Activated naive CD4-positive, alpha-beta T cell treated with anti-CD3 and anti-CD28 coated beads, Interleukin-2, amount 50 U/mL, for 72 hours (primary cell): ENCODE results near the gene POLK. TPM values are rescaled to one million over a fixed set of nuclear protein-coding genes. Genes with fewer than 3 reads are reported as not detected.
A peak's percentile ranks its signal among the peaks of the same experiment; 100 is the strongest.
"Not testable (repeated sequence)": the region's sequence is repeated elsewhere in the genome, so short reads cannot be mapped to it uniquely, and the experiment has no call there.

Source experiments
- ATAC-seq, 2 donors: fragments of 150-1000 bp; cut with Tn5 transposase; 2 replicates each; pipeline ENCODE4 v1.10.0; 2021; ENCODE audit warnings: mild to moderate bottlenecking in 2 of 2, moderate library complexity in 2 of 2
- DNase-seq, 2 donors: peaks; one replicate each; pipeline ENCODE4 v3.0.0; 2021 to 2022; ENCODE audit warnings: low spot score in 2 of 2
- H3K27ac Mint-ChIP-seq, 2 donors: one replicate each; pipeline ENCODE4 v1.8.0; 2022; ENCODE audit warnings: mild to moderate bottlenecking in 2 of 2, mixed read lengths in 2 of 2
- H3K36me3 Mint-ChIP-seq, 2 donors: one replicate each; pipeline ENCODE4 v1.8.0; 2022; ENCODE audit warnings: mixed read lengths in 2 of 2
- H3K9me3 Mint-ChIP-seq, 2 donors: one replicate each; pipeline ENCODE4 v1.8.0; 2022; ENCODE audit warnings: mixed read lengths in 2 of 2
- total RNA-seq, 2 donors: library from RNA; stranded (reverse); gene quantifications; one replicate each; pipeline ENCODE4 v1.2.3, GENCODE V29; 2022

Gene POLK
- total RNA-seq, 2 donors from 2014 or later, result 35.4 to 44.7 TPM

- H3K27ac Mint-ChIP-seq, result peak overlapping the region; percentile 48 to 75
- ATAC-seq, result no peak
- H3K9me3 Mint-ChIP-seq, result peaks cover 0 to 14% of the 10 kb centered on the region in 2 donors
- DNase-seq, result no peak
- H3K36me3 Mint-ChIP-seq, result peaks cover 15 to 38% of the 10 kb centered on the region in 2 donors
Observed at GRCh38 chr5:75524591-75524990, 12.9 kb downstream of the POLK start.

- H3K9me3 Mint-ChIP-seq, result peaks cover 0 to 9% of the 10 kb centered on the region in 2 donors
- peak overlapping the region; percentile 23 to 75 for H3K27ac Mint-ChIP-seq
- DNase-seq (no peak), ATAC-seq (no peak)
- peaks cover 15 to 30% of the 10 kb centered on the region in 2 donors for H3K36me3 Mint-ChIP-seq
Observed at GRCh38 chr5:75525344-75525743, 13.7 kb downstream of the POLK start.

- DNase-seq (no peak), ATAC-seq (peak in 1 of 2 donors; percentile 29)
- Mint-ChIP-seq H3K27ac (no peak overlapping the region), H3K36me3 (peaks cover 9 to 23% of the 10 kb centered on the region in 2 donors), H3K9me3 (peaks cover 0 to 4% of the 10 kb centered on the region in 2 donors)
Observed at GRCh38 chr5:75526070-75526469, 14.4 kb downstream of the POLK start.

GRCh38 chr5:75529185-75529584, 17.5 kb downstream of the POLK start:
- no peak for DNase-seq
- peaks cover 13 to 34% of the 10 kb centered on the region in 2 donors for H3K36me3 Mint-ChIP-seq
- H3K27ac Mint-ChIP-seq, result no peak overlapping the region
- peaks cover 0 to 8% of the 10 kb centered on the region in 2 donors for H3K9me3 Mint-ChIP-seq
- ATAC-seq, result no peak

- no peak for DNase-seq
- no peak overlapping the region for H3K27ac Mint-ChIP-seq
- peaks cover 33 to 56% of the 10 kb centered on the region in 2 donors for H3K36me3 Mint-ChIP-seq
- no peak for ATAC-seq
- H3K9me3 Mint-ChIP-seq, result peaks cover 10 to 17% of the 10 kb centered on the region in 2 donors
Observed at GRCh38 chr5:75532190-75532589, 20.5 kb downstream of the POLK start.

- not testable (repeated sequence) for DNase-seq, H3K27ac Mint-ChIP-seq, ATAC-seq
- Mint-ChIP-seq H3K36me3 (peaks cover 33 to 51% of the 10 kb centered on the region in 2 donors), H3K9me3 (peaks cover 10 to 17% of the 10 kb centered on the region in 2 donors)
Observed at GRCh38 chr5:75533716-75534115, 22.0 kb downstream of the POLK start.

- peaks cover 33 to 45% of the 10 kb centered on the region in 2 donors for H3K36me3 Mint-ChIP-seq
- H3K27ac Mint-ChIP-seq, result no peak overlapping the region
- ATAC-seq (no peak), DNase-seq (no peak)
- H3K9me3 Mint-ChIP-seq, result peaks cover 10 to 17% of the 10 kb centered on the region in 2 donors
Observed at GRCh38 chr5:75534734-75535133, 23.0 kb downstream of the POLK start.

GRCh38 chr5:75536147-75536546, 24.5 kb downstream of the POLK start:
- H3K36me3 Mint-ChIP-seq, result peaks cover 33 to 45% of the 10 kb centered on the region in 2 donors
- H3K9me3 Mint-ChIP-seq, result peaks cover 10 to 17% of the 10 kb centered on the region in 2 donors
- DNase-seq (no peak), ATAC-seq (no peak)
- peak overlapping the region in 1 of 2 donors; percentile 77 for H3K27ac Mint-ChIP-seq

GRCh38 chr5:75536694-75537360, 25.1 kb downstream of the POLK start:
- Mint-ChIP-seq H3K9me3 (peaks cover 10 to 17% of the 10 kb centered on the region in 2 donors), H3K27ac (peak overlapping the region in 1 of 2 donors; percentile 77), H3K36me3 (peaks cover 33 to 43% of the 10 kb centered on the region in 2 donors)
- ATAC-seq (no peak), DNase-seq (no peak)

GRCh38 chr5:75538211-75538610, 26.5 kb downstream of the POLK start:
- Mint-ChIP-seq H3K36me3 (peaks cover 25 to 31% of the 10 kb centered on the region in 2 donors), H3K27ac (peak overlapping the region in 1 of 2 donors; percentile 69), H3K9me3 (peaks cover 10 to 14% of the 10 kb centered on the region in 2 donors)
- ATAC-seq, result no peak
- no peak for DNase-seq

GRCh38 chr5:75545131-75545530, 33.4 kb downstream of the POLK start:
- no peak for DNase-seq
- ATAC-seq, result no peak

GRCh38 chr5:75546830-75547229, 35.1 kb downstream of the POLK start:
- ATAC-seq (no peak), DNase-seq (no peak)
- Mint-ChIP-seq H3K9me3 (no peaks in the 10 kb centered on the region), H3K27ac (no peak overlapping the region), H3K36me3 (peaks cover 5 to 25% of the 10 kb centered on the region in 2 donors)

More at GRCh38 chr5:75545131-75545530, 33.4 kb downstream of the POLK start:
- Mint-ChIP-seq H3K9me3 (no peaks in the 10 kb centered on the region), H3K27ac (no peak overlapping the region), H3K36me3 (peaks cover 0 to 11% of the 10 kb centered on the region in 2 donors)

- Mint-ChIP-seq H3K27ac (no peak overlapping the region), H3K9me3 (no peaks in the 10 kb centered on the region), H3K36me3 (peaks cover 5 to 25% of the 10 kb centered on the region in 2 donors)
- ATAC-seq, result no peak
- no peak for DNase-seq
Observed at GRCh38 chr5:75547812-75548211, 36.1 kb downstream of the POLK start.

- ATAC-seq (no peak), DNase-seq (no peak)
- H3K9me3 Mint-ChIP-seq, result no peaks in the 10 kb centered on the region
- no peak overlapping the region for H3K27ac Mint-ChIP-seq
- peaks cover 5 to 23% of the 10 kb centered on the region in 2 donors for H3K36me3 Mint-ChIP-seq
Observed at GRCh38 chr5:75550597-75550996, 38.9 kb downstream of the POLK start.

- ATAC-seq (no peak), DNase-seq (no peak)
- Mint-ChIP-seq H3K36me3 (peaks cover 5 to 29% of the 10 kb centered on the region in 2 donors), H3K9me3 (no peaks in the 10 kb centered on the region), H3K27ac (no peak overlapping the region)
Observed at GRCh38 chr5:75551471-75551870, 39.8 kb downstream of the POLK start.

- no peak overlapping the region for H3K27ac Mint-ChIP-seq
- no peak for ATAC-seq
- H3K9me3 Mint-ChIP-seq, result no peaks in the 10 kb centered on the region
- DNase-seq, result no peak
- peaks cover 11 to 42% of the 10 kb centered on the region in 2 donors for H3K36me3 Mint-ChIP-seq
Observed at GRCh38 chr5:75552764-75553163, 41.1 kb downstream of the POLK start.

- peaks cover 11 to 48% of the 10 kb centered on the region in 2 donors for H3K36me3 Mint-ChIP-seq
- ATAC-seq, result no peak
Observed at GRCh38 chr5:75553358-75553757, 41.7 kb downstream of the POLK start.

GRCh38 chr5:75558221-75558620, 46.5 kb downstream of the POLK start:
- Mint-ChIP-seq H3K27ac (no peak overlapping the region), H3K36me3 (peaks cover 20 to 64% of the 10 kb centered on the region in 2 donors)

More at GRCh38 chr5:75553358-75553757, 41.7 kb downstream of the POLK start:
- DNase-seq, result no peak
- Mint-ChIP-seq H3K27ac (no peak overlapping the region), H3K9me3 (no peaks in the 10 kb centered on the region)

More at GRCh38 chr5:75558221-75558620, 46.5 kb downstream of the POLK start:
- no peak for ATAC-seq
- DNase-seq, result no peak
- peaks cover 5 to 16% of the 10 kb centered on the region in 2 donors for H3K9me3 Mint-ChIP-seq
